Measurements from ENCODE around the gene NKD2.
"Not testable (repeated sequence)": the region's sequence is repeated elsewhere in the genome, so short reads cannot be mapped to it uniquely, and the experiment has no call there.

Gene NKD2

GRCh38 chr5:1008451-1009358, at the start of gene NKD2:
Gene NKD2, plus strand, starts transcription at chr5:1008802. Its CDS starts 256 bp downstream, at chr5:1009058.
- peak; percentile 53 for DNase-seq

DNA sequence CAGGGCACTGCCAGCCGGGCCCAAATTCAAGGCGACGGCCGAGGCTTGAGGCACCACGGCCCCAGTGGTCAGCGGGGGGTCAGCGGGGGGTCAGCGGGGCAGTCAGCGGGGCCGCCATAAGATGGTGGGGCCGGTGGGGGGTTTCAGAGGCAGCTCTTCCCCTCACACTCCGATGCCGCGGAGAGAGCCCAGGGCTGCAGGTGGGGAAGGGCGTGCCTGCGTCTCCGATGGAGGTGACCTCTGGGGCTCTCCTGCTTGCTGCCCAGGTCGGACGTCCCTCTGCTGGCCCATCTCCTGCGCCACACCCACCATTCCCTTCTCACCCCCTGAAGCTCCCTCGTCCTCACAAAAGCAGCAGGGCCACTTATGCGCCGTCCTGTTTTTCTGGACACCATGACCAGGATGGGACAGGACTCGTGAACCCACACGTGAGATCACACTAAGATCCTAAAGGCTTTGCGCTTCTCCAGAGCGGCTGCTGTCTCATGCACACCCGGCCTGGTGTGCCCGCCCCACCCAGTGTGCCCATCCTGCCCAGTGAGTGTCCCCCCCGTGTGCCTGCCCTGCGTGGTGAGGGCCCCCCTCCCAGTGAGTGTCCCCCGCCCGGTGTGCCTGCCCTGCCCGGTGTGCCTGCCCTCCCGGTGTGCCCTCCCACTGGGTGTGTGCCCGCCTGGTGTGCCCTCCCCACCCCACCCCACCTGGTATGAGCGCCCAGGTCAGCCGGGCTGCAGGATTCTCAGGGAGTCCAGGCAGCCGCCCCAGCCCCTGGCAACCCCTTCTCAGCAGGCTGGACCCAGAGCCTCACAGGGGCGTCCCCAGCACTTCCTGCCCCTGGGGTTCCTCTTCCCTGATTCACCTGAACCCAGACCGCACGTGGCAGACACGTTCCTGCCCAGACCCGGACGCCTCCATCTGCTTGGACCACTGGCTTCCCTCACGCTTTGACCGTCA, 48.7 kb upstream of the NKD2 start:
- DNase-seq: no peak

DNA sequence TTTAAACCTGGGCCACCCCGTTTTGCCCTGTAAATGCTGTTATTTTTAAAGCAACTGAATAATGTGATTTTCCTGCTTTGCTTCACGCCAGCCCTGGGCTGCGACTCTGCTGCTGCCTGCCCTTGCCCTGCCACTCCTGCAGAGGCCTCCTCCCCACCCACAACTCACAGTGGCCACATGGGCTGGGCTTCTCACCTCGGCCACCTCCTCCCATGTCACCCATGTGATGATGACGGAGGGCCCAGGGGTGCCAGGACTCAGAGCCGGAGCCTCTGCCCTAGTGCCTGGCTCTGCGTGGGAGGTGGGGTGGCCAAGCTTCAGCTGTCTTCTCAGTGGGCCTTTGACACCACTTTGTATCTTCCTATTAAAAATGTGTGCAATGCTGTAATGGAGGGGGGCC, 48.1 kb upstream of the NKD2 start:
- DNase-seq: no peak

DNA sequence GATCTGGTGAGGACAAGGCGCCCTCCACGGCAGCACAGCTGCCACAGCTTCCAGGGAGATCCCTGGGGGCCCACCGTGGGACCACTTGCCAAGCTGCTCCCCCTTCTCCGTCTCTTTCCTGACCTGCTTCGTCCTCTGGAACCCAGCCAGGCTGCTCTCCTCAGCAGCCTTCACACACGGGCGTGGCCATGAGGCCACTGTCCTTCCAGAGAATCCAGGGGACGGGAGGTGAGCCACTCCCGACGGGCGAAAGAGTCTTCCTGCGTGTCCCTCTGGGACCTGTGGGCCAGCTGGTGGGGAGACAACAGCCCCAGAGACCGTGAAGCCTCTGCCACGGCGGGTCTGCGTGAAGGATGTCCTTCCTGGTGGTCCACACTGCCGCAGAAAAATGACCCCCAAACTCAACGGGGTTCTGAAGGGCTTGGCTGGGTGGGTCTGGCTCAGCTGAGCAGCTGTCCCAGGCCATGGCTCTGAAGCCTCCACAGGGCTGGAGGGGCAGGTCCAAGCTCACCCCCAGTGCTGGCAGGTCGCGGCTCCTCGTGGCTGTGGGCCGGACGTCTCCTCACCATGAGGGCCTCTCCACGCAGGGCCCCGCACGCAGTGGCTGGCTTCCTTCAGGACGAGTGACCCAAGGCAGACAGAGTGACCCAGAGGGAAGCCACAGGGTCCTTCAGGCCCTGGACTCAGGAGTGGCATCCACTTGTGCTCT, 47.4 kb upstream of the NKD2 start:
- DNase-seq: no peak

GRCh38 chr5:961711-962240, 46.8 kb upstream of the NKD2 start:
- DNase-seq: no peak

- no peak for DNase-seq
These were observed 46.2 kb upstream of the NKD2 start for GRCh38 chr5:962386-962785.

DNA sequence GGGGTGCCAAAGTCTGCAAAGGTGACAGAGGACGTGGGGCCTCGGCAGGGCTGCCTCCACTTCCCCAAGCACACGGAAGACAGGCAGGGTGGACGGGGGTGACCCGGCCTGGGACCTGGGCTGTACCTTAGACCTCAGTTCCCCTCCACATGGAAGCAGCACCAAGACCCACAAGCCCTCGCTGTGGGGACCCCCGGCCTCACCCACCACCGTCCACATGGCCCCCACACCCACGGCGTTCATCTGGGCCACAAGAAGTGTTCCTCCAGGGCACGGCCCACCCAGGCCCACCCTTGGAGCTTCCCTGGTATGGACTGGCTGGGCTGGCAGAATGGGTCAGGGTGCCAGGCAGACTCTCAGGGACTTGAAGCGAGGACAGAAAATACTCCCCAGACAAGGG, 45.8 kb upstream of the NKD2 start:
- DNase-seq: no peak

DNA sequence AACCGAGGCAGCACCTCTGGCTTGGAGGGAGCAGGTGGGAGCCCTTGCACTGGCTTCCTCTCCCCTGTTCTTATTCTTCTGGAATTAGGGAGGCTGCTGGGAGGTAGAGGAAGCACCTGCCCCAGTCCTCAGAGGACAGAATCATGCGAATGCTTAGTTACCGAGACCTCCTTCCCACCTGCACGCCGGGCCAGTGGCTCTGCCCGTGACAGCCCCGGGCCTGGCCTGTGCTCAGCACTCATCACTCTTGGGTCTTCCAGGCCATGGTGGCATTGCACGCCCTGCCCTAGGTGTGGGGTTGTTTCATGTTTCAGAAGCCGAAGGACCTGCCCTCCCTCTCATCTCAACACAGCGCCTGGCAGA, 45.3 kb upstream of the NKD2 start:
- DNase-seq: no peak

- DNase-seq: peak; percentile 77
These were observed 44.7 kb upstream of the NKD2 start for GRCh38 chr5:963673-964531.

DNA sequence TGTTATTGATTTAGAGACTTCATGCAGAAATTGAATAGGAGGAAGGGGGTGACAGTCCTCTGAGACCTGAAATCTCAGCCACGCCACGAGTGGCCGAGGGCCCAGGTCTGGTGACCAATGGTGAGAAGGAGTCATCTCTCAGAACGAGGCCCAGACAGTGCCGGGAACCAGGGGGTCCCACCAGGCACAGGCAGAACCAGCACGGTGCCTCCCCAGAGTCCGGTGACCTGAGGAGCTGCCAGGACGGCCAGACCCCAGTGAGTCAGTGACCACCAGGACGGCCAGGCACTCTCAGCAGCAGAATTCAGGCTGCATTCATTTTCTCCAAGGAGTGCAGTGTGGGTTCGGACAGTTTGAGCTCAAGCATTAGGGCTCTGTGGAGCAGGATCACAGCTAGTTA, 43.8 kb upstream of the NKD2 start:
- no peak for DNase-seq

DNA sequence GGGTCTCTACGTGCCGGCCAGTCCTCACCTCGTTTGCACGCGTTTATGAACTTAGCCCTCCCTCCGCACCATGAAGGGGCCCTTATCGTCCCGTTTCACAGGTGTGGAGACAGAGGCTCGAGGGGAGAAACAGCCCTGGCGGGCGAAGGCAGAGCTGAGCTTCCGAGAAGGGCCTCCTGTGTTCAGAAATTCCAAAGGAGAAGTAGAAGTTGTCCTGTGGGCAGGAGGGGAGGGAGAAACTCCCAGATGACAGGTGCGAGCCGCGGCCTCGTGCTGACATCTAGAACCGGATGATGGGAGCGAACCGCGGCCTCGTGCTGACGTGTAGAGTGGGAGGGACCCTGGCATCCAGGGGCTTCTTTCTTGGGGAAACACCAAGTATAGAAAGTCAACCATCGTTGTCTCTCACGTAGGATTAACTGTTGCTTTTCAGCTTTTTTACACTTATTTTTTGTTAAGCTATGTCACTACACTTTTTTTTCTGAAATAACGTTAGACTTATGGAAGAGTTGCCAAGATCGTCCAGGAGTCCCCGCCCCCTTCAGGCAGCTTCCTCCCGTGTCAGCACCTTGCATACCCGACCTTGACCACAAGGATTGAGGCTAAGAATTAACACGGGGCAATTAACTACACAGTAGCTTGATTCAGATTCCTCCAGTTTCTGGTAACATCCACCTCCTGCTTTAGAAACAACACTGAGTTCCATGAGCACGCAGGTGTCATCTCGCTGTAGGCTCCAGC, 42.8 kb upstream of the NKD2 start:
- DNase-seq: no peak

- DNase-seq: no peak
These were observed 42.3 kb upstream of the NKD2 start for GRCh38 chr5:966345-966710.

- no peak for DNase-seq
These were observed 41.7 kb upstream of the NKD2 start for GRCh38 chr5:966941-967340.

GRCh38 chr5:968881-969280, 39.7 kb upstream of the NKD2 start:
- no peak for DNase-seq

DNA sequence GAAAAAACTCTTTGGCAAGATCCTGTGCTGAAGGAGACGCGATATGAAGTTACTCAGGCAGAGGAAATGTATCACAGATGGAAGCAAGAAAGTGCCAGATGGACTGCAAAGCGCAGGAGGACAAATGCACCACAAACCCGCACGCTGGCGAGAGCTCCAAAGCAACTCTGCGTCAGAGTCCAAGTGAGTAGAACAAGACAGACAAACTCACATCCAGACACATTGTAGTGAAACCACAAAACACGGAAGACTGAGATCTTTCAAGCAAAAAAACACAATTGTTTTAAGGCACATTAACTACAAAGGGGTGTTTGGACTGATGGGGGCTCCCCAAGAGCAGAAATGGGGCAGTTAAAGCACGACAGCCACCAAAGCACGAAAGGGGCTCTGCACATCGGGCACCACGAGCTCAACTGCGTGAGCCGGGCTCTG, 39.2 kb upstream of the NKD2 start:
- no peak for DNase-seq

DNA sequence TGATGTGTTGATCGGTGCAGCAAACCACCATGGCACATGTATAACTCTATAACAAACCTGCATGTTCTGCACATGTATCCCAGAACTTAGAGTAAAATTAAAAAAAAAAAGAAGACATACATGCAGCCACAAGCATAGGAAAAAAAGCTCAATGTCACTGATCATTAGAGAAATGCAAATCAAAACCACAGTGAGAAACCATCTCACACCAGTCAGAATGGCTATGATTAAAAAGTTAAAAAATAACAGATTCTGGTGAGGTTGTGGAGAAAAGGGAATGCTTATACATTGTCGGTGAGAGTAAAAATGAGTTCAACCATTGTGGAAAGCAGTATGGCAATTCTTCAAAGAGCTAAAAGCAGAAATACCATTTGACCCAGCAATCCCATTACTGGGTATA, 36.0 kb upstream of the NKD2 start:
- DNase-seq: not testable (repeated sequence)

- DNase-seq: no peak
These were observed 31.5 kb upstream of the NKD2 start for GRCh38 chr5:976849-977751.

DNA sequence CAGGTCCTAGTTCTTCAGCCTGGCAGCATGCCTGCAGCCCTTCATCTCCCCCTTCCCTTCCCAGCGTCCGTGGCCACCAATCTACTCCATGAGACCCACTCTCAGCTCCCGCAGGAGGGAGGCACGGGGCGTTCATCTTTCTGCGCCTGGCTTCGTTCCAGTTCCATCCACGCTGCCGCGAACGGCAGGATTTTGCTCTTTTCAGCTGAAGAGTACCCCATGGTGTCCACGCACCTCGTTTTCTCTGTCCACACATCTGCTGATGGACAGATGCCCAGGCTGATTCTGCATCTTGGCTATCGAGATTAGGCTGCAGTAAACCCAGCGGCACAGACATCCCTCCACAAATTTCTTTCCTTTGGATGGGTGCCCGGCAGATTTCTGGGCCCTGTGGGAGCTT, 30.5 kb upstream of the NKD2 start:
- DNase-seq: no peak

- no peak for DNase-seq
These were observed 29.9 kb upstream of the NKD2 start for GRCh38 chr5:978693-979092.

Measured in hematopoietic multipotent progenitor cell treated with erythropoietin and hydrocortisone succinate and interleukin-3 and kit ligand, for 6 days (in vitro differentiated cells).